ENCODE data around the gene LSM3.
A peak's percentile ranks its signal among the peaks of the same experiment; 100 is the strongest.

LSM3 gene

GRCh38 chr3:14143271-14144225 lies 35.1 kb upstream of the LSM3 start:
- DNase-seq: no peak

- no peak for DNase-seq
These were observed 34.1 kb upstream of the LSM3 start for GRCh38 chr3:14144423-14145075.

- no peak for DNase-seq
These were observed 33.4 kb upstream of the LSM3 start for GRCh38 chr3:14145236-14145635.

DNA sequence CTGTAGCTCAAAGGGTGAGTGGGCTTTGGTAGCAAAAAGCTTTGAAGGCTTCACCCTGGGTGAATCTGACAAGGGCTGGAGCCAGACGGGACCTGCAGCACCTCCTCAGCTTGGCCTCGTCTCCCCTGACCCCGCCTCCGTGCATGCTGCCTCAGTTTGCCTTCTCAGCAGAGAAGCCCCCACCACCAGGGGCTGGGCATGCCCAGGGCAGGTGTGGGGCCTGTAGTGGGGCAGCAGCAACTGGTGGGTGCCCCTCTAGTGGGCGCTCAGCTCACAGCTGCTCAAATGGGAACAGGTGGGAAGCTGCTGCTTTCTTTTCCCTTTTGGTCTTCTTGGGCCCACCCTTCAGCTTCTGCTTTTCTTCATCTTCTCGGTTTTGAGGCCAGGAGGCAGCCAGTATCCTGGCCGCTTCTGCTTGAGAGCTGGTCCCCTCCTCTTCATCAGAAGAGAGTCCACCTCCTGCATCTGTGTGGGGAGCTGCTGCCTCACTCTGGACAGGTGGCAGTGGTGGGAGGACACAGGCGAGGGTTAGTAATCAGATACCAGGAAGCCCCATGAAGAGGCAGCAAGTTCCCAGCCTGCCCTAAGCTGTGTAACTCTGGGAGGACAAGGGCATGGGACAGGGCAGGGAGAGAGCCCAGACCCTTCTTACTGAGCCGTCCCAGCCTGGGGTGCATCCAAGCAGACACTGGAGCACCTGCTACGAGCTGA lies 32.8 kb upstream of the LSM3 start:
- no peak for DNase-seq

DNA sequence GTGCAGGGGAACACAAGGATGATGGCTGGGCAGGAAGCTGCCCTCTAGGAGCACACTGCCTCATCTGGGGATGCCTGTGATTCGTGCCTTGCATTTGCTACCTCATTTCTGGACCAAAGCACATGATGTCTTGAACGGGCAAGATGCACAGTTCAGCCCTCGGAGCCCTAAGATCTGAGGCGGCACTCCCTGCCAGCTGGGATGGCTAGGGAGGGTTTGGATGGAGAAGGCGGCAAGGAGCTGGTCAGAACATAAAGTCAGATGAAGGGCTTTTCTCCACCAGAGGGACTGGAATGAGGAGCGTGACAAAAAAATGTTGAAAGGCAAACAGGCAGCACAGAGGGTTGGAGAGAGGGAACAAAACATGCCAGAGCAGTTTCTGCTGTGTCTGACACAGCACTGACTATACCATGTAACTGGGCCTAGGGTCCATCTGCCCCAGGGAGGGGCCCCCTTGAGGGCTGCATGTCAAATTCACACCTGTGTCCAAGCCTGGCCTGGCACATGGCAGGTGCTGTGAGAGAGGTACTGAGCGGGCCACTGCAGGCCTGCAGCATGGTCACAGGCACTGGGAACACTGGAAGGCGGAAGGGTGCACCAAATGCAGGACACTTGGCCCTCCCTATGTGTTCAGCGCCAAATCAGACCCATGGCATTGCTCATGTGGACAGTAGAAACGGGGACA lies 32.1 kb upstream of the LSM3 start:
- DNase-seq: no peak

DNA sequence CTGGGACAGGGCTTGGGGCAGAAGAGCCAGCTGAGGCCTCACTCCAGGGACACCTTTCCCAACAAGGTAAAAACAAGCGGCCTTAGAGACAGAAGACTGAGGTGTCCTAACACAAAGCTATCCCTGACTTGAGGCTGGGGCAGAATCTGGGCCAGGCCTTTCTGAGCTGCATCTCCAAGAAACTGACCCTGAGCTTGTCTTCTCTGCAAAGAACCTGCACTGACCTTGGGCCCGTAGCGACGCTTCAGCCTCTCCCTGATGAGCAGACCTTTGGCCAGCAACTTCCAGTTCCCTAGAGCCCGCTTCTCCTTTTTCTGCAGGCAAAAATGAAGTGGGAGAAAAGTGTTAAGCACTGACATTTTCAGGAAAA lies 31.6 kb upstream of the LSM3 start:
- DNase-seq: no peak

- no peak for DNase-seq
These were observed 31.0 kb upstream of the LSM3 start for GRCh38 chr3:14147617-14148016.

DNA sequence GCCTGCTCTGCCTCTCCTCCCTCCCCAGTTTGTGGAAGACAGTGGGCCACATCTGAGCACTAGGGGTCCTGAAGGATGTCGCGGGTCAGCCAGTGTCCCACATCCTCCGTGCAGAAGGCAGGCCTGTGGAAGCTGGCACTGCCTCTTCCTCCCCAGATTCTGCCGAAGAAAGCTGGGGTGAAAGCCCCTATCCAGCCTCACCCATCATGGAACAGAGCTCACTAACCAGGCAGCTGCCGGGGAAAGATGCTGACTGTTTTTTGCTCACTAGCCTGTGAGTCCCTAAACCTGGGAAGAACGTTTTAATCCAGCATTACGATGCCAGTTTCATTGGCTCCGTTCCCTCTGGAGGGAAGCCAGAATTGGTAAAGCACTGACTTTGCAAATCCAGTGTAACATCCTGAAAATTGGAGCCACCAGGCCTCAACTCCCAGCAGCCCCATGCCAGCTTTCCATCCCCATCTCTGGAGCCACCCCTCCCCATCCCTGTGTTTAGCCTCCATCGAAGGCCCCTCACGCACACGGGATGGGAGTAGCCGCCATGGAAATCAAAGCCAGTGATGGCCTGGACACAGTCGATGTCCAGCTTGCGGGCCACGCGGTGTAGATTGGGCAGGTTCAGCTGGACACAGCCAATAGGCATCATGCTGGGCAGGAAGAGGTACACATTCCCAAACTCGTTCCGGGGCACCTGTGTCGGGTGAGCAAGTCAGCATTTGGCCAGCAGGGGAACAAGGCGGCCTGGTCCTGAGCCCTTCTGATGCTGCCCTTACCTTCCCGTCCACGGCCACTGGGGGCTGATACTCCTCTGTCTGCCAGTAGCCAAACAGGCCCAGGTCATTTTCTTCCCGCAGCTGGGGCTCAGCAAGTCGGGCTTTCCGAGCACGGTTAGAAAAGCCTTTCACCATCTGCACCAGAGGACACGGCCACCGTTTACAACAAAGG lies 30.3 kb upstream of the LSM3 start:
- peak; percentile 18 for DNase-seq

GRCh38 chr3:14150078-14150477 lies 28.5 kb upstream of the LSM3 start:
- DNase-seq: no peak

DNA sequence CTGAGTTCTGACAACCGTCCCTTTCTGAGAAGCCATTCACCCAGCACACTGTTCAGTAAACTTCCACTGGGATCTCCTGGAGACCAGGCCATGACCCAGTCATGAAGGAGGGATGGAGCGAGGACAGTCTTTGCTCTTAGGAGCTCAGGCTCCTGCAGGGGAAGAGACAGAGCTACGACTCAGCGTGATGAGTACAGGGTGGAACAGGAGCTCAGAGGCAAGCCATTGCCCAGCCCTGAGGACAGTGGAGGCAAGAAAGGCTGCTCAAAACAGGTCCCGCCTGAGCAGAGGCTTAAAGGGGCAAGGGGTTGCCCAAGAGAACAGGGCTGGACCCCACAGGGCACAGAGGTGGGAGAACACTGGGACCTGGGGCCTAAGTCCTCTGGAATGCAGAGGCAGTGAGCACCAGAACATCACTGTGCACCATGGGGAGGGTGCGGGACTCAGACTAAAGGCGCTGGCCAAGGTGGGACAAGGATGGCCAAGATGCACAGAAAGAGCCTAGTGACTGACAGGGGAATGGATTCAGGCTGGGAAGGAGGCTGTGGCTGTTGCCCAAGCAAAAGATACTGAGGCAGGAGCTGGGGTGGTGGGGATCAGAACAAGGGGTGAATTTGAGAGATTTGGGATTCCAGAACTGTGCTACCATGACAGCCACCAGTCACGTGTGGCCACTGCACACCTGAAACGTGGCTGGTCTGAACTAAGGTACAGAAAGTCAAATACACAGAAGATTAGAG lies 28.0 kb upstream of the LSM3 start:
- DNase-seq: no peak

GRCh38 chr3:14151471-14152083 lies 27.0 kb upstream of the LSM3 start:
- no peak for DNase-seq

DNA sequence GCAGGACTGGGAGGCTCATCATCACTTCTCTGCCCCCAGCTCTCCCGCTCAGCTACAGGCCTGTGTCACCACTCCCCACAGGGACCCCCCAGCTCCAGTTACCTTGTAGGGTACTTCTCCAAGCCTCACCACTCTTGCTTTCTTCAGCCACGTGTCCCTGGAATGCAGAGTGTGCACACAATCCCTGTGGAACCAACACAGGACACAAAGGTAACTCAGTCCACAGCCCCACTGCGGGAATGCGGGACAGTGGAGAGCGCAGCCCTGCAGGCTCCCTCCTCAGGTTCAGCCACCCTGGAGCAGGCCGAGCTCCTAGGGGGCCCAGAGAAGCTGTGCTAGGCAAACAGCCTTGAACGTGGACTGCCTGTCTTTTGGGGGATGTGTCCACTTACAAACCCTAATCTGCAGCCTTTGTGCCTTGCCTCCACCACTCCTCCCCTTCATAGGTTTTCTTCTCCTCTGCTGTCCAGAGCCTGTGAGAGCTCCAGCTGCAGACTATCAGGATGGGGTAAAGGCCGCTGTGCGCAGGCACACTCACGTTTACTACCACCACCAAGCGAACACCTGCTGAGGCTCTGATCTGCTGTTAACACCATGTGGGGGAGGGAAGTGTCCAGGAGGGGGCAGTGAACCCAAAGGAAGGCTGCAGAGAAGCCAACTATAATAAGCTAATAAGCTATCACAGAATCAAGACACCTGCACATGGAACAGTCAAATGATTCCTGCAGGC lies 26.2 kb upstream of the LSM3 start:
- no peak for DNase-seq

- DNase-seq: no peak
These were observed 25.7 kb upstream of the LSM3 start for GRCh38 chr3:14152963-14153355.

- DNase-seq: no peak
These were observed 25.0 kb upstream of the LSM3 start for GRCh38 chr3:14153663-14154062.

DNA sequence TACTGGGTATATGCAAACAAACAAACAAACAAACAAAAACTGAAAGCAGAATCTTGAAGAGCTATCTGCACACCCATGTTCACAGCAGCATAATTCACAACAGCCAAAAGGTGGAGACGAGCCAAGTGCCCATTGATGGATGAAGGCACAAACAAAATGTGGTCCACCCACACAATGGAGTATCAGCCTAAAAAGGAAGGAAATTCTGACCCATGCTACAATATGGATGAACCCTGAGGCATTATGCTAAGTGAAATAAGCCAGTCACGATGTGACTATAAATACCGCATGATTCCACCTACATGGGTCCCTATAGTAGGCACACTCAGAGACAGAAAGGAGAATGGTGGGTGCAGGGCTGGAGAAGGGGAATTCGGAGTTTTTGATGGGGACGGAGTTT lies 24.3 kb upstream of the LSM3 start:
- no peak for DNase-seq

DNA sequence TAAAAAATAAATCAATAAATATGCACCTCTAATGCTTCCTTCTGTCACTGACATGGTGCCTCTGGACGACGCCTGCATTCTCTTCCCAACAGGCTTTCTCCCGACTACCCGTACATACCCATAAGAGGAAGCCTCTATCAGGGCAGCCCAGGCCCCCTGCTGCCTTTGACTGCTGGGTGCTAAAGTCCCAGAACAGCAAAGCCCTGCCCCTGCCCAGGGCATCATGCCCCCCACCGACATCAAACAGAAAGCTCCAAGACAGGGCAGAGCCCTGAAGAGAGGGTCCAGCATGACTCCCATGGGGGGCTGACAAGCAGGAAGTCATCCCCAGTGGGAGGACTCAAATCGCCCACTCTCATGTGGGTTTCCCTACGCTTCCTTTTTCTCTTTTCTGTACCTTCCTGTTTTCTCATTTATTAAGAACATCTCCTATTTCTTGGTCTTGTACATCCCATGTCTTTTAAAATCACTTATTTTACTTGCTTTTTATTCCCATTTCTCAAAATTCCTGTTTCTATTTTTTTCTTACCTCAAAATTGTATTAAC lies 23.6 kb upstream of the LSM3 start:
- DNase-seq: no peak

GRCh38 chr3:14156201-14156600 lies 22.4 kb upstream of the LSM3 start:
- no peak for DNase-seq

- no peak for DNase-seq
These were observed 21.6 kb upstream of the LSM3 start for GRCh38 chr3:14156843-14157561.

- no peak for DNase-seq
These were observed 20.7 kb upstream of the LSM3 start for GRCh38 chr3:14157951-14158350.

Data from NCI-H1694 (cell line).